ENCODE measurements around the gene RDH12.
"Not testable (repeated sequence)": the region's sequence is repeated elsewhere in the genome, so short reads cannot be mapped to it uniquely, and the experiment has no call there.

Gene RDH12

DNA sequence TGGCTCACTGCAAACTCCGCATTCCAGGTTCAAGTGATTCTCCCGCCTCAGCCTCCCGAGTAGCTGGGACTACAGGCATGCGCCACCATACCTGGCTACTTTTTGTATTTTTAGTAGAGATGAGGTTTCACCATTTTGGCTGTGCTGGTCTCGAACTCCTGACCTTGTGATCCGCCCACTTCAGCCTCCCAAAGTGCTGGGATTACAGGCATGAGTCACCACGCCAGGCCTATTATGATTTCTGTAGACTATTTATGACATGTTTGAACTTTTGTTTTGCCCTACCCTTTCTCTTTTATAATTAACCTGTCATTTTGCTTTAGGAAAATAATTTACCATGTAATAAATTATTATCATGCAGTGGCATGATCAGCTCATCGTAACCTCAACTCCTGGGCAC lies at the start of gene RDH12:
TSS of gene RDH12 (plus strand) at position 395 of the 400 bp plus-strand sequence. CDS start 20,757 bp downstream, outside the sequence.
- DNase-seq (ENCODE audit: low read depth in 2 of 2), result not testable (repeated sequence)

DNA sequence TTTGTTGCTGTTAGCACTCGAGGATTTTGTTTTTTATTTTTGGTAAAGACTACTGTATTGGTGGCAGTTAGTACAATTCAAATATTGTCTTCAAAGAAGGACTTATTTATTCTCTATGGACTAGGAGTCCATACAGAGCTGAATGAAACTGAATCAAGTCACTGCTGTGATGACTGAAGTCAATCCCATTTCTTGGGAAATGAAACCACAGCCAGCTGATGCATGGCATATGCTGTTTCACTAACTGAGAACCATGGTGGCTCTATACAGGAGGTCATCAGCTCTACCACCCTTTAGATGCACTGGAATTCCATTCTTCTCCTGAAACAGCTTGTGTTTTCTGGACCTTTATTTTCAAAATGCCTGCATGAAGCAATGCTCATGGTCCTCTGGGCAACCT lies 49.5 kb upstream of the RDH12 start:
- no peak for DNase-seq (ENCODE audit: low read depth in 2 of 2)

- DNase-seq (ENCODE audit: low read depth in 2 of 2), result no peak
These were observed 47.9 kb upstream of the RDH12 start for GRCh38 chr14:67653651-67654280.

DNA sequence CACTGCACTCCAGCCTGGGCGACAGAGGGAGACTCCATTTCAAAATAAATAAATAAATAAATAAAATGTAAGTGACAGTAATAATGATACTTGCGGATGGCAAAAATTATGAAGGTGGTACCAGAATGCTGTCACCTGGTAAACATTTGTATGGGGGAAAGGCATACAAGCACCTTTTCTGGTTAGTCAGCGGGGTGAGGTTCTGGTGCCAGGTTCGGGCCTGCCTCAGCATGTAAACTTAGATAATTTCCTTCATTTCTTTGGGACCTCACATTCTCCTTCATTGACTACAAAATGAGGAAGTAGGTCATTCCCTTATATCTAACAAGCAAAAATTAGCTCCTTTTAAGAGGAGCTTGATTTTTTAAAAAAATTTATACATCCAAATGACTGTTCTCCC lies 38.1 kb upstream of the RDH12 start:
- DNase-seq (ENCODE audit: low read depth in 2 of 2), result no peak

GRCh38 chr14:67665868-67666267 lies 35.8 kb upstream of the RDH12 start:
- DNase-seq (ENCODE audit: low read depth in 2 of 2), result no peak

DNA sequence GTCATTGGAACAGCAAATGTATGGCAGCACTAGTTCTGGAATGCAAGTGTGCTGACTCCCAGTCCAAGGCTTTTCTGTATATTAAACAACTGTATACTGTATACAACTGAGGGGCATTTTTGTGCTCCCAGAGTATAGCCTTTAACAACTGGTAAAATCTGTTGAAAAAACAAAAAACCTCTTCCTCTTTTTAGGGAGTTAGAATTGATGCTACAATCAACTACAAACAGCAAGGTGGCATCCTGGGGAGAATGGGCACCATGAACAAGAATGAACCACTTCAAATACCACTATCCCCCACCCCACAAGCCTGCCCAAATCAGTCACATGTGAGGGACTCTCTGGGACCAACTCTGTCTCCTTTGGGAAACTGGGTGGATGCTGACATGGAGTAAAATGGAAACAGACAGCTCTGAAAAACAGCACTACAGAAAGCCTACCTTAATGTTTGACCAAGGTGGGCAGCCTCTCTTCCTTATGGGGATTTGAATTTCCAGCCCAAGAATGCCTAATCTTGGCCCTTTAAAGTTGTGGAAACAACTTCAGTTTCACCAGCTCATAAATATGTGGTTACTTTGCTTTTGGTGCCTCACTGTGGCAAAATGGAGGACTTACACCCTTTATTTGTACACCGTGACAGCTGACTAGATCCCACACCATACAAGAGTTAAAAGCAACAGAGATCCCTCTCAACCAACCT lies 34.8 kb upstream of the RDH12 start:
- DNase-seq (ENCODE audit: low read depth in 2 of 2), result no peak

DNA sequence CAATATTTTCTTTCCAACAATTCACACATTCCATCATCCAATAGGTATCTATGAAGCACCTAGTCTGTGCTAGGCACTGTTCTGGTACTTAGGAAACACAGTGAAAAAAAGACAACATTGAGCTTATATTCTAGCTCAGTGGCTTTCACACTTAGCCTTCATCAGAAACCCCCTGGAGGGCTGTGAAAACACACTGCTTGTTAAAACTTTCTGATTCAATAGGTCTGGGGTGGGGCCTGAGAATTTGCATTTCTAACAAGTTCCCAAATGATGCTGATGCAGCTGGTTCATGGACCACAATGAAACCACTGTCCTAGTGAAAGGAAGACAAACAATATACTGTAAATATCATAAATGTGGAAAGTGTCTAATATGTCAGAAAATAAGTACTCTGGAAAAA lies 33.1 kb upstream of the RDH12 start:
- DNase-seq (ENCODE audit: low read depth in 2 of 2), result no peak

- no peak for DNase-seq (ENCODE audit: low read depth in 2 of 2)
These were observed 28.2 kb upstream of the RDH12 start for GRCh38 chr14:67673451-67673850.

DNA sequence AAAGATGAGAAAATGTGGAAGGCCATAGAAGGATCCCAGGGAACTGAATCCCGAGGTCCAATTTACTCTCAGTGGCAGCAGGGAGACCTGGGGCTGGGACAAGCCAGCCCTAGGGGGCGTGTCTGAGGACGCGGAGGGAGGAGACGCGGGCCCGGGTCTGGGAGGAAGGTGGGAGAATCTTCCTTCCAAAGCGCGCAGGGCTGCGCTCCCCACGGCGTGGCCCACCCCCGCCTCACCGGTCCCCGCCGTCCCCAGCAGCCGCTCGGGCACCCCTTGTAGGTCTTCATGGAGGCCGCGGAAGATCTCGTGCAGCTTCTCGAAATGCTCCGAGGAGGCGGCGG lies 27.6 kb upstream of the RDH12 start:
- DNase-seq (ENCODE audit: low read depth in 2 of 2), result peak; percentile 50 to 54

DNA sequence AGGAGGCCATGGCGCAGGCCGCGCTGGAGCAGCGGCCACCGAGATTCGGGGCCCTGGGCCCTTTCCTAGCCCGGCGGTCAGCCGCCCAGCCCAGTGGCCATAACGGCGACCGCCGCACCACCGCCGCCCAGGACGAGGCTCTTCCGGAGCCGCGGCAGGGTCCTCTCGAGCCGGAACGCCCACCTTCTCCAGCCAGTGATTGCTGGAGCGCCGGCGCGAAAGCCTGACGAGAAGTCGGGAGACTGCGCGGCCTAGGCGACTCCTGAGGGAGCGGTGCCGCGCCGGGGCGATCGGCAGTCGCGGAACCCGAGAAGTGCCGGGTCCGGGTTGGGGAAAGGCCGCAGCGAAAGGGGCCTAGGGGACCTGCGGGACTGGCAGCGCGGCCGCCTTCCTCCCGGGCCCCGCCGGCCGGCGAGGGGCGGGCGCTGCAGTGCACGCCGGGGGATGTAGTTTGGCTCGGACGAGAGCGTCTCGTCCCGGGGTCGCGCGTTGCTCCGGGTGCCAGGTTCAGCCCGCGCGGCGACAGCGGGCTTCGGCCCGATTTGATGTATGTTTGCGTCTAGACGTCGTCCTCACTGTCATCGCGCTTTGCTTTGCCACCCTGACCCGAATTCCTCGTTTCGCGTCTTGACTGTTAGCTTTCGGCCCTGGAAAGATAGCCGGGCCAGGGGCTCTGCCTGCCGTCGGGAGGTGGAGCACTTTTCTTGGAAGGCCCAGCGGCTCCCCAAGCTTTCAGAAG lies 27.0 kb upstream of the RDH12 start, which contains the start of gene VTI1B:
TSS of gene VTI1B (minus strand) at position 153 of the 739 bp plus-strand sequence. CDS start at position 10, 143 bp downstream.
- peak; percentile 63 to 70 for DNase-seq (ENCODE audit: low read depth in 2 of 2)

DNA sequence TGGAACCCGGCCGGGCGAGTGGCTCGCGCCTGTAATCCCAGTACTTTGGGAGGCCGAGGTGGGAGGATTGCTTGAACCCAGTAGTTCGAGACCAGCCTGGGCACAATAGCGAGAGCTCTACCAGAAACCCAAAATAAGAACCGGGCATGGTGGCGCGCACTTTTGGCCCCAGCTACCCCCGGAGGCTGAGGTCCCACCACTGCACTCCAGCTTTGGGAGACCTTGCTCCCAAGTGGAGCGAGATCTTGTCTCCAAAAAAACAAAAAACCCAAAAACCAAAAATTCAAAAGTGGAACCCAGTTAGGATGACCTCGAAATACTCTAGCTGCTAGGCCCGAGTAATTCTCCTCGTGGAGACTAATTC lies 26.5 kb upstream of the RDH12 start:
- no peak for DNase-seq (ENCODE audit: low read depth in 2 of 2)

- no peak for DNase-seq (ENCODE audit: low read depth in 2 of 2)
These were observed 22.7 kb upstream of the RDH12 start for GRCh38 chr14:67679006-67679405.

GRCh38 chr14:67680121-67680602 lies 21.5 kb upstream of the RDH12 start:
- DNase-seq (ENCODE audit: low read depth in 2 of 2), result no peak

DNA sequence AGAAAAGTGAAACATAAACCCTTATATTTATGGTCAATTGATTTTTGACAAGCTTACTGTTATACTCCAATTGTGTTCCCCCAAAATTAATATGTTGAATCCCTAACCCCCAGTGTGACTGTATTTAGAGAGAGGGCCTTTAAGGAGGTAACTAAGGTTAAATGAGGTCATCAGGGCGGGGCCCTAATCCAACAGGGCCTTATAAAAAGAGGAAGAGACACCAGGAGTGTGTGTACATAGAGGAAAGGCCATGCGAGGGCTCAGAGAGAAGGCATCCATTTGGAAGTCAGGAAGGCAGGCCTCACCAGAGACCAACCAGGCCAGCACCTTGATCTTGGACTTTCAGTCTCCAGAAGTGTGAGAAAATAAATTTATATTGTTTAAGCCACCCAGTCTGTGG lies 20.7 kb upstream of the RDH12 start:
- no peak for DNase-seq (ENCODE audit: low read depth in 2 of 2)

DNA sequence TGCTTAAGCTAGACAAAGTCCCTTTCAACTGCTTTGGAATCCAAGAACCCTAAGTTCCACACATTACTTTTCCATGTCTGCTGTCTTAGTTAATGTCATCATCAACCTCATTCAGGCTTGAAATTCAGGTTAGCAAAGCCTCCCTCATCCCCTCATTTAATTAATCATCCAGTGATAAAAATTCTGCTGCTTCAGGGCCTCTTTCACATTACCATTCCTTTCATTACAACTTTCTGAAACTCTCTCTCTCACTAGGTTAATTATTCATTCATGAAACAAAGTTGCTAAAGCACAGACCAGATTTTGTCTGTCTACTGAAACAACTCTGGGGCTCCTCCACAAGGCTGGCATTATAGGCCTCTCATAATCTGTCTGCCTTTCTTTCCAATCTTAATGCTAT lies 17.8 kb upstream of the RDH12 start:
- no peak for DNase-seq (ENCODE audit: low read depth in 2 of 2)

- DNase-seq (ENCODE audit: low read depth in 2 of 2), result no peak
These were observed 11.7 kb upstream of the RDH12 start for GRCh38 chr14:67690011-67690410.

DNA sequence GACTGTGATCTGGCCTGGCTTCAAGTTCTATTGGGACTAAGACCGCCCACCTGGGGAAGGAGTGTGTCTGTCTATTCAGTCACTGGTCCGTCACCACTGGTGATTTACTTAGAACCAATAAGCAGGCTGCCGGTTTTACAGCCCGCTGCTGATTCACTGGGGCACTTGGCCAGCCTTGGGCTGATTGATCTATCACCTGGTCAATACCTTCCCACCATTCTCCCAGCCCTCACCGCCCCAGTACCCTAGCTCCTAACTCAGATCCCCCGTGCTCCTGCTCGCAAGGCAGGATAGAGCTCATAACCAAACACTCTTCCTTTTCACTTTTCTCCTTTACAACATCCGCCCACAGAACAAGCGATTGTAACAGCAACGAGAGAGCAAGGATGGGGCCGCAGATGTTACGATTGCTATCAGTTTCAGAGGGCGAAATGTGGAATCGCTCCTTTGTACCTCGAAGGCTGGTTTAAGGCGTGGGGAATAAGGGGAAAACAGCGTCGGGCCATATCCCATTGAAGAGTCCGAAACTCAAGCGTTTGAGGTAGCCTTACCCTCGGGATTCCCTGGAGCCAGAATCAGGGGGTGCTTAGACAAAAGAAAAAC lies 6.8 kb upstream of the RDH12 start:
- DNase-seq (ENCODE audit: low read depth in 2 of 2), result peak; percentile 59 to 74

DNA sequence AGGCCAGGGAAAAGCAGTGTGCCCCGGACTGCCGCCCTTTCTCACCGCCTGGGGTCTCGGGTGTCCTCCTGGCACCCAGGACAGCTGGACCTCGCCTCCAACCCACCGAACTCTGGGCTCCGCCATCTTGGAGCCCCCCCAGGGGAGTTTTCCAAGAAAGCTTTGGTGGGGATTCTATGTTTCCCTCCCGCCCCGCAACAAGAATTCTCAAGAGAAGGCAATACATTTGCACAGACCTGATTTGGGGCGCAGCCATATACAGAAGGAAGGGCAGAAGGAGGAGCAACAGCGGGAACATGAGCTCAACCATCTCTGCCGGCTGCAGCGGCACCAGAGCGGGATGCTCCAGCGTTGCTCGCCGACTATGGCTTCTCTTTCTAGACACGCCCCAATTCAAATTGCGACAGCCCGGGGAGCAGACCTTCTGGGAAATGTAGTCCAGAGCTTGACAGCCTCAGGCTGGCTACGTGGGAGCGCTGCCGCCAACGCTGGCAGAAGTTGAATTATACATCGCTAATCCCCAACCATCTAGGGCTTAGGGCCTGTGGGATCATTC lies 6.2 kb upstream of the RDH12 start, which contains the start of gene RDH11:
TSS of gene RDH11 (minus strand) at position 371 of the 556 bp plus-strand sequence. CDS start at position 310, 61 bp downstream.
- peak; percentile 68 to 79 for DNase-seq (ENCODE audit: low read depth in 2 of 2)

DNA sequence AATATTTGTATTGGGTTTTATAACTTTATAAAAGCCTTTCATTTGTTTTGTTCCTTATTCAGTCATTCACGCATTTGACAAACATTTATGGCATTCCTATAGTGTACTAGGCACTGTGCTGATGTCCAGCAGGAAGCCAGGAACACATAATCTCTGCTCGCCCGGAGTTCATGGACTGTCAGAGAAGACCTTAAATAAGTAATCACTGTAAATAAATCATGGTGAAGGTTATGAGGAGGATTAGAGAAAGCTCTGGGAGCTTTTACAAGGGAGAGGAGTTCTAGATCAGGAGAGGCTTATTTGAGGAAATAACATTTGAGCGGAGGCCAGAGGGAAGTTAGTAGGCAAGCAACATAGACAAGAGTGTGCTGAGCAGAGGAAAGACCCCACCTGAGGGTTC lies 4.7 kb upstream of the RDH12 start:
- no peak for DNase-seq (ENCODE audit: low read depth in 2 of 2)

DNA sequence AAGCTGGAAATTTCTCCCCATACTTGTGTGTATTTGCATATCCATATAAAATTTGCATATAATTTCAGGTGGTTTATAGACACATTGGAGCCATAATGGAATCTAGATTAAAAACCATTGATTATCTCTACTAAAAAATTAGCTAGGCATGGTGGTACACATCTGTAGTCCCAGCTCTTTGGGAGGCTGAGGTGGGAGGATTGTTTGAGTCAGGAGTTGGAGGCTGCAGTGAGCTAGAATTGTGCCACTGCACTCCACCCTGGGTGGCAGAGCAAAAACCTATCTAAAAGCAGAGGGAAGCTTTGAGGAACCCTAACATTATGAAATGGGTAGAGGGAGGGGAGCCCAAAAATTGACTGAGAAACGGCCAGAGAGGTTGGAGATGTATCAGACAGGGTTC lies 3.5 kb upstream of the RDH12 start:
- no peak for DNase-seq (ENCODE audit: low read depth in 2 of 2)

GRCh38 chr14:67703997-67704396 lies 2.3 kb downstream of the RDH12 start:
- DNase-seq (ENCODE audit: low read depth in 2 of 2), result no peak
